Anterior cingulate cortex (tissue), 58 donors: ENCODE results near the gene CD93.
A peak's percentile ranks its signal among the peaks of the same experiment; 100 is the strongest.

ENCODE experiments used
- DNase-seq, 58 donors: peaks; one replicate each; lab custom pipeline; 2025; lab: John Stamatoyannopoulos, UW

Gene CD93

GRCh38 chr20:23063581-23063980 lies 22.5 kb downstream of the CD93 start:
- no peak for DNase-seq

- DNase-seq, result no peak
Observed at GRCh38 chr20:23063168-23063567, 23.0 kb downstream of the CD93 start.

GRCh38 chr20:23062632-23063031 lies 23.5 kb downstream of the CD93 start:
- no peak for DNase-seq

GRCh38 chr20:23061734-23062561 lies 24.2 kb downstream of the CD93 start:
- peak in 11 of 58 donors; percentile 13 to 54 (median 26) for DNase-seq

- no peak for DNase-seq
Observed at GRCh38 chr20:23061262-23061661, 24.9 kb downstream of the CD93 start.

GRCh38 chr20:23060629-23061028 lies 25.5 kb downstream of the CD93 start:
- no peak for DNase-seq

GRCh38 chr20:23059846-23060245 lies 26.3 kb downstream of the CD93 start:
- DNase-seq, result no peak

- no peak for DNase-seq
Observed at GRCh38 chr20:23059001-23059400, 27.1 kb downstream of the CD93 start.

GRCh38 chr20:23058240-23058639 lies 27.9 kb downstream of the CD93 start:
- DNase-seq, result no peak

- no peak for DNase-seq
Observed at GRCh38 chr20:23052904-23053303, 33.2 kb downstream of the CD93 start.

- DNase-seq, result peak in 24 of 58 donors; percentile 13 to 70 (median 33)
Observed at GRCh38 chr20:23050847-23051627, 35.1 kb downstream of the CD93 start.

GRCh38 chr20:23050076-23050838 lies 35.9 kb downstream of the CD93 start:
- no peak for DNase-seq

- peak in 1 of 58 donors; percentile 40 for DNase-seq
Observed at GRCh38 chr20:23049201-23050075, 36.7 kb downstream of the CD93 start, which contains the start of gene THBD. THBD (minus strand) TSS chr20:23049672; CDS start chr20:23049504, 168 bp downstream.

GRCh38 chr20:23048283-23049200 lies 37.6 kb downstream of the CD93 start:
- peak in 2 of 58 donors; percentile 9 to 14 for DNase-seq

GRCh38 chr20:23047738-23048214 lies 38.3 kb downstream of the CD93 start:
- DNase-seq, result no peak

- DNase-seq, result no peak
Observed at GRCh38 chr20:23047001-23047737, 39.0 kb downstream of the CD93 start.

GRCh38 chr20:23046431-23046830 lies 39.7 kb downstream of the CD93 start:
- no peak for DNase-seq

GRCh38 chr20:23043376-23043775 lies 42.7 kb downstream of the CD93 start:
- DNase-seq, result no peak
